HG03439 (cell line): ENCODE measurements around the gene AKR1E2.

Experiments used
- ATAC-seq: cut with Tn5 transposase; IDR thresholded peaks from one replicate; pipeline ENCODE4 v1.9.1; 2021; ENCODE audit warnings: mild to moderate bottlenecking, moderate library complexity; ENCODE audit not compliant: unreplicated experiment

The AKR1E2 gene

DNA sequence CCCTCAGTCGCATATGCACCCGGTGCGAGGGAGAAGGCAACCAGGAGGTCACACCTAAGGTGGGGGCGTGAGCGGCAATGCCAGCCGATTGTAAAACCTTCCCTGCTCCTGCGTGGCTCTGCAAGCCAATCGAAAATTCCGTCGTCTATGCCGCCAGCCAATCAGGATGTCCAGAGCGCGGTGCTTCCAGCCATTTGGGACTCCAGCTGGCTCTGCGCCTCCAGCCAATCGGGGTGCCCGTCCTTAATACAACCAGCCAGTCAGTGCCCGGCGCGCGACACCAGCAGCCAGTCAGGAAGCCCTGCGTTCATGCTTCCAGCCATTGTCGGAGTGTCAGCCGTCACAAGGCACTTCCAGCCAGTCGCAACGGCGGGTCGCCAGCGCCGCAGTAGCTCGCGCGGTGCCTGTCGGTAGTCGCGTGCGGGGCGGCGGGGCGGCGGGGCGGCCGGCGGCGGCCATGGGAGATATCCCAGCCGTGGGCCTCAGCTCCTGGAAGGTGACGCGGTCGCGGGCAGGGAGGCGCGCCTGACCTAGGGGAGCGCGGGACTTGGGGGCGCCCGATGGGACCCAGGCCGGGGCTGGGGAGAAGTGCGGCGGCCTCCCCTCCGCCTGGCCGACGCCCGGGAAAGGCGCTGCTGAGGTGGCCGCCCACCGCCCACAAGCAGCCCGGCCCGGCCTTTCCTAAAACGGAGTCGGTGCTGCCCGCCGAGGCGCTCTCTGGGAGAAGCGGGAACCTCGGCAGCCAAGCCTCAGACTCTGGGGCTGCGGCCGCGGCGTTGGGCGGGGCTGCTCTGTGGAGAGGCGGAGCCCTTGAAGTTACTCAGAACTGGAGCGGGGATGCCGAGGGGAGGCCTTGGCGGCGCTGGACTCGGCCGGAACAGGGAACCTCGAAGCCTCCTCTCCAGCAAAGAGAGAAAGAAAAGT, at the start of gene AKR1E2:
Gene AKR1E2 (plus strand): TSS at position 340 of the 924 bp plus-strand sequence. CDS start 118 bp downstream, at position 458.
- no peak for ATAC-seq

DNA sequence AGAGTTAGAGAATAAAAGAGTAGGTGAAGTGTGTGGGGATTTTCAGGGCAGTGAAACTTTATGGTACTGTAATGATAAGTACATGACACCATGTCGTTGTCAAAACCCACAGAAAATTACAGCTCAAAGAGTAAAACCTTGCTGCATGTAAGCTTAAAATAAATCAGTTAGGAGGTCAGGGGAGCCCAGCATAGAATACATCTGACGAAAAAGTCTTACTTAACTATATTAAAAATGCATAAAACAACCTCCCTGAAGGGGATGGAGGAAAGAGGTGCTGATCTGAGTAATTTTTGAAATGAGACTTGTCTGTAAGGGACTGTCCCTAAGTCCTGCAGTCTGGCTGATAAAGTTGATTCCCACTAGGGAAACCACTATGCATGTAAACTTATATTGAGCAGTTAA, 49.8 kb upstream of the AKR1E2 start:
- ATAC-seq = peak; percentile 65

DNA sequence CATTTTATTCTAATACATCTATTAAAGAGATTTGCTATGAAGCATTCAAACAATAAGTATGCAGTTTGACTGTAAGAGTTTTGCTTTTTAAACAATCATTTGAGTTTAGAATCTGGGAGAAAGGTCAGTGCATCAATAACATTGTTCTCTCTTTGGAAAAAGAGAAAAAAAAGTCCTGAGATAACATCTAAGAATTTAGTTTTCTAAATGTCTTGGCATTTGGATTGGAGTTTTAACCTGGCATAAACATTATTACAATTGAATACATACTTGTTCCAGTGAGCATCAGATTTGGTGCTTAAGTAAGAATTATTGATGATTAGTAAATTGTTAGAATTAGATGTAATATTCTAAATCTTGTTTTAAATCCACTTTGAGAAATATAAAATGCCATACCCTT, 47.2 kb upstream of the AKR1E2 start:
- no peak for ATAC-seq

DNA sequence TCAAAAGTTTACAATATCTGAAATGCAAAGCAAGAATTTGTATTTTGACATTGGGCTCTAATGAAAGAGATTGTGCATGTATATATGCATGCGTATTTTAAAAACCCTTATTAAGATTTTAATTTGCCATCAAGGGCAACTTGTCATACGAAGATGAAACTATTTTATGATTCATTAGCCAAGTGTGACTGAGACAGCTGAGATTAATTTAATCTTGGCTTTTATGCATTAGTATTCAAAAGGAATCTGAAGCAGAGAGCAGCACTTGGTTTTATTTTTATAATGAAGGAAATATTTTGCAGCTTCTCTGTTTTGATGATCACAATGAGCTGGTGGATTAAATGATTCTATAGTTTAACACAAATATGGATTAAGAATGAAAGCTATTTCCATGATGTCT, 45.9 kb upstream of the AKR1E2 start:
- no peak for ATAC-seq

DNA sequence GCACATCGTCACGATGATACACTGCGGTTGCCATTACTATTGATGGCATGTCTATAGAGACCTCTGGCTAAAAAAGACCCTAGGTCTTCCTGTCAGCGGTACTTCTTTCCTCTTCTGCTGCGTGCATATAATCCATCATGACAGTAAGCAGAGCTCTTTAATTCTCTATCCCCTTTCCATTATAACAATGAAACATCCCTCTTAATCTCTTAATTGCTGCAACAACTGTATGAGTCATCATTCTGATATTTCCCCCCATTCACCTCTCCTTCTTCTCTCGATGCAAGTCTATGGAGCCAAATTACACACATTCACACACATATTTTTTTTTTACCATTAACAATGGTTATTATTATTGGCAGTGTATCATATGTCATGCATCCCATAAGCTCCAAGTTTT, 45.2 kb upstream of the AKR1E2 start:
- ATAC-seq = no peak

DNA sequence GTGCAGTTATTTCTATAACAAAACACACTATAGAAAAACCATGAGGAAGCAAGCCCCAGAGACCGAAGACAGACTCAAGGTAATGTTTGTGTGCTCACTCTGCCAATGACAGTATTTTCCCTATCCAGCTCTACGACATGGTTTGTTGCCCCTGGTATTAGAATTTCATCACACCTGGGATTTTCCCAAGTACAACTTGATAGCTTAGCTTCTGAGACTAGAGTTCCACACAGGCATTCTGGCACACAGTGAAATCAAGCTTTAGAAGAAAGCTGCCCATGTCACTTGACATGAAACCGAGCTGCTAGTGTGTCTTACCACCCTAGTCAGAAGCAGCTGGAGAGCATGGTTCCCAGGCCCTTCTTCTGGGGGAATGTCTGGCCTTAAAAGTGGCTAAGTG, 44.1 kb upstream of the AKR1E2 start:
- ATAC-seq = no peak

DNA sequence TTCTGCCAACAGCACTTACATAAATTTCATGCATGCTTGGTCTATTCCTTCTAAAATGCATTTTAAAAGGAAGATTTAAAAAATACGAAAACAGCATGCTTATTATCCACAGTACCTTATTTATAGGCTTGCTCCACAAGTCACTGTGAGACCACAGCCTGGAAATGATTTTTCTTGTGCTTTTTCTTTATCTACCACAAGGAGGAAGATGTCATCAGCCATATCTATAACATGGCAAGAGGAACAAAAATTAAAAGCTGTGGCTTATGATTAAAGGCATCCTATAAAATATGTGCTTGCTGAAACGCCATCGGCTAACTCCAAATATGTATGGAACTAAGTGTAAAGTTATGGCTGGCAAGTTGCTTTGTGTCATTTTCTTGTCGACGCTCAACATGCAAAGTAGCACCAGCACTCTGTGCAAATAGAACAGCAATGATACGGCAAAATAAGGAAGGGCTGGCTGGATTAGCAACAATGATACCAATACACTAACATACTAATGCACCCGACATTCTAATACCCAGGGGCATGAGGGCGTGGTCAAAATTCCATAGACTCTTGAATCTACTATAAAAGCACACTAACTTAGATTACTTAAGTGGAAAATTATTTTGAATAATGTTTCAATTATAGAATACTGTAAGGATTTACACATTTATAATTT, 41.2 kb upstream of the AKR1E2 start:
- no peak for ATAC-seq

DNA sequence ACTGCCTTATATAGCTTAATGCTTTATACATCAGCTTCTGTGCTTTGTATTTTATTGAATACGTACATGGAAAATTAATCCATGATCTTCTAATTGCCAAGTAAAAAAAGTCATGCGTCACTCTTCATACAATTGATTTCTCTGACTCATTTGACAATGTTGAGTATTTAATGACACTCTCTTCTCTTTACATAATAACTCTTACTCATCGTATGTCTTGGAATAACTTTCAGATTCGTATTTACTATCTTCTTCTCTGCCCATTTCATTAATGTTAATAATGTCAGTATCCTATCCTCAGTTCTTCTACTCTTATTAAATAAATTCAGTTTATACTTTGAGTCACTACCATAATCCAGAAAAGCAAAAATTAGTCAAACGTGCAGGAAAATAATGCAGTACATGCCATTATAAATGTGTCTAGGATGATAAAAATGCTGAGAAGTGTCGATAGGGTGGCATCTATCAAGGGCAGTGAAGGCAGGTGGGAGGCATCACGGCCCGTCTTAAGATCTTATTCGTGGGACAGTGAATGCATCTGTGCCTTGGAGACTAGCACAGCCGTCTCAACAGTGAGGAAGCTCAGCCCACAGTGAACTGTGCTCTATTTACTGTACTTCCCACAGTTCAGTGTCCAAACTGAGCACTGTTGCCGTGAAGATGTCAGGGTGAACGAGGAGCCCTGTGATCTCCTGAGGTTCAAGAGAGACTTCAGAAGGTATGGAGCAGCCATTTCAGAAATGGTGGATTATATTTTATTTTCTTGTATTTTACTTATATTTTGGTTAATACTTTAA, 39.8 kb upstream of the AKR1E2 start:
- no peak for ATAC-seq

DNA sequence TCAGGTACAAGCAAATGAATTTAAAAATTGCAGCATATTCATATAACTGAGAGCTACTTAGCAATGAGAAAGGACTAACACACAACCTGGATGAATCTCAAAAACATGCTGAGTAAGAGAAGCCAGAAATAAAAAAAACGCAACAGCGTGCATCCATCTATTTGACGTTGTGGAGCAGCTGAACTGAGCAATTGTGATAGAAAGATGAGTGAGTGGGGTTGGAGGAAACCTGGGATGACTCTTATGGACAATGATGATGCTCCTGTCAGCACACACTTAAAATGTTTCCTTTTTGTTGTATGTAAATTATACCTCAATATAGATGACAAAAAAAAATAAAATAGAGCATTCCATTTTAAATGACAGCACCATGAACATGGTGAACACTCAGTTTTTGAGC, 36.0 kb upstream of the AKR1E2 start:
- no peak for ATAC-seq

DNA sequence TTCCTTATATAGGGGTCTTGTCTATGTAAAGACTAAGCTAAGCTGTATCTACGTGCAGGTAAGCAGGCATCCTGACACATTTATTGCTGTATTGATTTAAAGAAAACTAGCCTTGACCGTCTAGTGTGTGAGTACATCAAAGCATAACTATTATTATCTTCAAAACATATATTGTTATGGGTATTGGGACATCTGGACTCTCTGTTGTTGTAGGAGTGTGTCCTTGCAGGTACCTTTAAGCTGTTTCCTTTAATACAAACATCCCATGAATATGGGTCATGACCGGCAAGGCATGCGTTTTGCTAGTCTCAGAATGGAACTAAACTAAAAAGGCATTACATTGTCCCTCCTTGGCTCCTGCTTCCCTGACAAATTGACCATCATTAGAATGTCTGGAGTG, 35.1 kb upstream of the AKR1E2 start:
- no peak for ATAC-seq

DNA sequence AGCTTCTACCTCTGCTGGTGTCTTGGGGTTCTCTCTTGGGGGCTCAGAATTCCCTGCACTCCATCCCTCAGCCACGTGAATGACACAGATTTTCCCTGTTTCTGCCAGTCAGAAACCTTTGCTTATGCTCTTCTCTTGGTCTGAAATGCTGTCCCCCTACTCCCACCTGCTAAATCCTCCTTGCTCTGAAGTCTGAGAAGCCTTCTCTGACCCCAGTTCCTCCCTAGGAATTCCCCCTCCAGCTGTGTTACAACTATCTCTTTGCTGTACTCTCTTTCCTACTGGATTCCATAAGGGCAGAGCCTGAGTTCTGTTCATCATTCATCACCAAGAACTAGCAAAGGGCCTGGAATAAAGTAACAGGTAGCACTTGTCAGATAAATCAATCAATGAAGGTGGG, 33.6 kb upstream of the AKR1E2 start:
- no peak for ATAC-seq

DNA sequence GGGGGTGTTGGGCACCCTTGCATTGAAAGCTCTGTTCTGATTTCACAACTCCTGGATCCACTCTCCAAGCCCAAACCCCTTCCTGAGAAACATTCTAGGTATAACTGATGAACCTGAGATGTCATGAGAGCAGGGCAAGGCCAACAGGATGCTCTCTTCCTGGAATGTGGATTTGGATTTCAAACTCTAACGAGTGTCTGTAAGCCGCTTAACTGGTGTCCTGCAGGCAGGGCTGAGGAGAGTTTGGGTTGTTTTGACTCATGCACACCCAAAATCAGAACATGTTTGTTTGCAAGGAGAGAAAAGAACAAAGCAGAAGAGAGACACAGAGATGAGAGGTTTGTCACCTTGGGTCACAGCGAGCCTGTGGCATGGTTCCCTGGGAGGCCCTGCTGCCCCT, 24.6 kb upstream of the AKR1E2 start:
- no peak for ATAC-seq

DNA sequence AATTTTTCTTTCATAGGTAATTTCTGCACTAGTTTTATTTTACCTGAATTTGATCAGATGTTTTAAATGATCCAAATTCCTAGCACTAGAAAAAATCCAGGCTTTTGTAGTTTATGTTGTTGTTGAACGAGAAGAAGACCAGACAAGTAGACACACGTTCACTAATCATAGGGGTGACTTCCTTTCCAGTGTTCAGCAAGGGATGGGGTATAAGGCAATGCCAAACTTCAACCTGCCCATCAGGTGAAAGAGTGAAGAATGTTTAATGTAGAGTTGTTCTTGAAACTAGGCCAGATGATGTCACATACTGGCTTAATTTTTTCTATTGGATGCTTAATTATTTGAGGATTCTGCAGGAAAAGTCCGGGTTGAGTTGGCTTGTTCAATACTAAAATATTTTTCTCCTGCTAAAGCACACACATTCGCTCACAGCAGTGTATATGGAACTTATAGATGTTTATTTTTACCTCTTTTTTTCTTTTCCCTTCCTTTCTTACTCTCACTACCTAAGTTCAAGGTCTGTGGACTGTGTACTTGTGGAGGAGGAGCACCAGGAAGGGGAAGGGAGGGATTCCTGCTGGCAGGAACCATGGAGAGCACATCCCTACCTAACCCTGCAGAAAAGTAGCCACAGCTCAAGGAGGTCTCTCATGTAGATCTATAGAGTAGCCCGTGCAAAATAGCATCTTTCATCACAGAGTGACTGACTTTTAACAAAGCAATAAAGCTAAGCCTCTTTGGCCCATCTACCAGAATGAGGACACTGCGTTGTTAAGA, 23.1 kb upstream of the AKR1E2 start:
- no peak for ATAC-seq

DNA sequence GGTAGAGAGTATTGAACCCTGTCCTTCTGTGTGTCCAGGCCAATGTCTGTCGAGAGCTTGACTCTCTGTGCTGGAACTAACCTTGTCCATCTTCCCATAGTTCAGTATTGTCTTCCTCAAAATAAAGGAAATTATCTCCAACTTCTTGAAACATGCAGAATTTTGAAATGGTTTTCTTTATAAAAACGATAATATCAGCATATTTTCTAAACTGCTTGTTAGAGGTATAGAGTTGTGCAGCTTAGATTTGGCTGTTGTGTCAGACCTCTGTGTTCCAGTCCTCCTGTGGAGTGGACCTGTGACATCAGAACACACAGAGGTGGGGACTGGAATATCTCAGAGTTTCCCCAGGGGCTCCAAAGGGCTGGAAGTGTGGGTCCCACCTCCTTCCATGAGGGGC, 22.2 kb upstream of the AKR1E2 start:
- no peak for ATAC-seq

DNA sequence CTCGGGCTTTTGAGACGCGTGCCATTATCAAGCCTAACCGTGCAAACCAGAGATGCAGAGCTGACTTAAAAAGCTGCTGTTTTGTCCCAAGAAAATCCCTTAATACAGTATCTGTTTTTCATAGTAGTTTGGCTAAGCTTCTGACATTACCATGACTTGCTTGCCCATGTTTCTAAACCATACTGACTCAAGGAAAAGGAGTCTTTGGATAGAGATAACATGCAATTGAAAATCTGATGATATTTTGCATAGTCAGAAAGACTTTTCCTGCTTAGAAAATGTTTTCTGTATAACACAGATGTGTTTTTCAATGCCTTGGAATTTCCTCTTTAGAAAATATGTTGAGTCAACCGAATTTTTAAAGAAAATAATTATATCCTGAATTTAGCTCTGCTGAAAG, 21.5 kb upstream of the AKR1E2 start:
- no peak for ATAC-seq

DNA sequence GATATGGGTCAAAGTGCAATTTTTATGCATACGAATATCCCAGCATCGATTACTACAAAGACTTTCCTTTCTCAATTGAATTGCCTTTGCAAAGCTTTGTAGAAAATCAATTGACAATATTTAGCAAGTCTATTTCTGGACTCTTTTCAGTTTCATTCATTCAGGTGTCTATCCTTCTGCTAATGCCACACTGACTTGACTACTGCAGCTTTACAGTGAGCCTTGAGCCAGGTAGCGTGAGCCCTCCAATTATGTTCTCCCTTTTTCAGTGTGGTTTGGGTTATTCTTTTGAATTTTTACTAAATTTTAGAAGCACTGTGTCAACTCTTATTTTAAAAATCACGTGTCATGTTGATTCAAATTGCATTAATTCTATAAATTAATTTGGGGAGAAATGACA, 19.5 kb upstream of the AKR1E2 start:
- no peak for ATAC-seq

DNA sequence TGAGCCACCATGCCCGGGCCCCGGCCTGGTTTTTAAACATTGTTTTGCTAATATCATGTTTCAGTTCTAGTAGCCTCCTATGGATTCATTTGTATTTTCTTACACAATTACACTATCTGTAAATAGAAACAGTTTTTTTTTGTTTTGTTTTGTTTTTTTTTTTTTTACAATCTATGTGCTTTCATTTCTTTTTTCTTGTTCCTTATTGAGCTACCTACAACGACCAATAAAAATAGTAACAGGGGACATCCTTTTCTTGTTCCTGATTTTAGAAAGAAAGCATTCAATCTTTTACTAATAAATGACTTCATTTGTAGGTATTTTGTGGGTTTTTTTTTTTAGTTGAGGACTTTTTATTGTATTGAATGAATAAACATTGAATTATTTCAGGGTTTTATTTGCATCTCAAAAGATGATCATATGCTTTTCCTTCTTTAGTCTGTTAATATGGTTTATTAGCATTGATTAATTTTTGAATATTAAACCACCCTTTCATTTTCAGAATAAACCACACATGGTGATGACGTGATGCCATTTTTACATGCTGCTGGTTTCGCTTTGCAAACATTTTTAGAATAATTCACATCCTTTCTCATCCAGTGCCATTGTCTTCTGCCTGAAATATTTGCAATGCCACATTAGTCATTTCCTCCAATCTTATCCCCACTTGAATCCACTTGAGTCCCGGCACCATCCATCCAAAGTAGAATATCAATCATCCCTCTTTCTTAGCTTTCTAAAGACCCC, 18.1 kb upstream of the AKR1E2 start:
- no peak for ATAC-seq

DNA sequence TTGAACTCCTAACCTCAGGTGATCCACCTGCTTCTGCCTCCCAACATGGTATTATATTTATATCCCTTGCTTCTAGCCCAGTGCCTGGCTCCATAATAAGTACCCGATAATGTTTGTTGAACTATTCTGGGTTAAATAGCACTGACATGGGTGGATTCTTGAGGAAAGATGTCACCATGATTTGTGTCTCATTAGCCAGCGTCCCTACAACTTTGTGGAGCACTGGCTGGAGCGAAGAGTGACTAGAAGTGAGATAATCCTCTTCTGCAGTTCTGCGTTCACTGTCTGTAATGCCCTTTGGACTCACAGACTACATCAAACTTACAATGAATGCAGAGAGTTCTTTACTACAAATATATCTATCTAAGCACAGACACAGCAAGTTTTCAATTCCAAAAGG, 16.9 kb upstream of the AKR1E2 start:
- no peak for ATAC-seq

DNA sequence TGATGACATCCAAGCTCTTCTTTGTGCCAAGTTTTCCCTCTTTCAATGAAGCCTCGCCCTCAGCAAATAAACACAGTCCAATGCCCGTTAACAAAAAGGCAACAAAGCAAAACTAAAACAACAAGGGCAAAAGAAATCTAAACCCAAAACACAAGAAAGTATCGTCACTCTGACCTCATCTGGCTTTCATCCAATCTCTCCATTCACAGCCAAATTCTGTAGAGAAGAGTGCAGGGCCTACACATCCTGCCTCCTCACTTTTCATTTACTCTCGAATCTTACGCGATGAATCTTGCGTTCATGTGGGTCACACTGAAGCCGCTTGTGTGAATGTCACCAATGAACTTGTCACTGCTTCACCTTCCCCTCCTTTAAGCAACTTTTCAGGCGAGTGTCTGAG, 15.9 kb upstream of the AKR1E2 start:
- no peak for ATAC-seq

DNA sequence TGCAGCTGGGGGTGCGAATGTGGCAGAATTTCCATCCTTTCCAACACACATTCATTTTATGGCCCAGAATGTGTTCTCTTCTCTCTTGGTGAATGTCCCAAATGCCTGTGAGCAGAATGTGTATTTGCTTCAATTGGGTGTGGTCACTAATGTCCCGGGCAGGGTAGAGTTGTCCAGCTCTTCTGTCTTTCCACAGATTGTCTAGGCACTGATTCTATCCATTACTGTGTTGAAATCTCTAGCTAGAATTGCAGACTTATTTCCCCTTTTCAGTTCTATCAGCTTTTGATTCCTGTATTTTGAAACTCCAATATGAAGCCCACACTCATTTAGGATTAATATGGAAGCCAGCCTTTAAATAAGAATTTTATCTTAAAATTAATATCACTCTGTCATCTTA, 14.0 kb upstream of the AKR1E2 start:
- ATAC-seq = no peak
